HG02610 (cell line): Measurements from ENCODE around the gene MRM1.
"Not testable (repeated sequence)": the region's sequence is repeated elsewhere in the genome, so short reads cannot be mapped to it uniquely, and the experiment has no call there.

Experiments used
- ATAC-seq: cut with Tn5 transposase; IDR thresholded peaks from one replicate; pipeline ENCODE4 v1.9.1; 2021; ENCODE audit warnings: mild to moderate bottlenecking, moderate library complexity; ENCODE audit not compliant: unreplicated experiment

The MRM1 gene

DNA sequence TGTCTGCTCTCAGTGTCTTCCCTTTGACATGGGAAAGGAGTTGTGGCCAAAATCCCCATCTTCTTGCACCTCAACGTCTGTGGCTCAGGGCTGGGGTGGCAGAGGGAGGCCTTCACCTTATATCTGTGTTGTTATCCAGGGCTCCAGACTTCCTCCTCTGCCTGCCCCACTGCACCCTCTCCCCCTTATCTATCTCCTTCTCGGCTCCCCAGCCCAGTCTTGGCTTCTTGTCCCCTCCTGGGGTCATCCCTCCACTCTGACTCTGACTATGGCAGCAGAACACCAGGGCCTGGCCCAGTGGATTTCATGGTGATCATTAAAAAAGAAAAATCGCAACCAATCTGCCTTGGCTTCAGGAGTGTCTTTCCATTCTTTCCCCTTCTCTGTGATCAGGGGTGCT lies 918 bp upstream of the MRM1 start:
- ATAC-seq, result no peak

DNA sequence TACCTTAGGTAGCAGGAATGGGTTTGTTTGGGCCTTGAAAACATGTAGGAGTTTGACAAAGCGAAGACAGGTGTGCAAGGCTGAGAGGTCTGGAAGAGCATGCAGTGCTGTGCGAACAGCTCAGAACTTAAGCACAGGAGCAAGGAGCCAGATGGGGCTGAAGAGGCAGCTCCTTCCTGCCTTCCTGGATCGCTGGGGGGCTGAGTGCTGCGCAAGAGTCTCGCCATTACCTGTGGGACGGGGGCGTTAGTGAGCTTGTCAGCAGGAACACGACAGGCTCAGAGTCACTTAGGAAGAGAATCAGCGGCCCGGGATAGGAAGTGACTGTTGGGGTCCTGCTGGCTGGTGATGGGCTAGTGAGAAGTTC lies 464 bp upstream of the MRM1 start:
- no peak for ATAC-seq

- ATAC-seq, result peak; percentile 3
Measured at GRCh38 chr17:36602030-36602748, 806 bp downstream of the MRM1 start.

GRCh38 chr17:36602924-36603384 lies 1.6 kb downstream of the MRM1 start:
- no peak for ATAC-seq

- not testable (repeated sequence) for ATAC-seq
Measured at GRCh38 chr17:36605028-36605427, 3.6 kb downstream of the MRM1 start.

DNA sequence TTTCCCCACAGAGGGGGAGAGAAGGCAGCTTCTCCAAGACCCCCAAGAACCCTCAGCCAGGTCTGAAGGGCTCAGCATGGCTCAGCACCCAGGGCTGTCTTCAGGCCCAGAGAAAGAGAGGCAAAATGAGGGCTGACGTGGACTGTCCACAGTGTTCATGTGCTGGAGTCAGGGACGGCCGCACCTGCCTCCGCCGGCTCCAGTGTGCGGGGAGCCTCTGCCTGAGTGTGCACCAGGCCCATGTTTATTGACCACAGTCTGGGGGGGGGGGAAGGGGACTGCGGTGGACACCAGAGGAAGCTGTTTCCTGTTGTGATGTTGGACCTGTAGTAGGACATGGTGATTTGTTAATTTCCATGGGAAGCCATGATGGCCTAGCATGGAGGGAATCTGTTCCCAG lies 6.9 kb downstream of the MRM1 start:
- no peak for ATAC-seq

GRCh38 chr17:36608794-36609497 lies 7.6 kb downstream of the MRM1 start:
- ATAC-seq, result no peak

- no peak for ATAC-seq
Measured at GRCh38 chr17:36609498-36609862, 8.1 kb downstream of the MRM1 start.

- no peak for ATAC-seq
Measured at GRCh38 chr17:36610474-36610873, 9.1 kb downstream of the MRM1 start.

- ATAC-seq, result no peak
Measured at GRCh38 chr17:36611345-36612072, 10.1 kb downstream of the MRM1 start.

DNA sequence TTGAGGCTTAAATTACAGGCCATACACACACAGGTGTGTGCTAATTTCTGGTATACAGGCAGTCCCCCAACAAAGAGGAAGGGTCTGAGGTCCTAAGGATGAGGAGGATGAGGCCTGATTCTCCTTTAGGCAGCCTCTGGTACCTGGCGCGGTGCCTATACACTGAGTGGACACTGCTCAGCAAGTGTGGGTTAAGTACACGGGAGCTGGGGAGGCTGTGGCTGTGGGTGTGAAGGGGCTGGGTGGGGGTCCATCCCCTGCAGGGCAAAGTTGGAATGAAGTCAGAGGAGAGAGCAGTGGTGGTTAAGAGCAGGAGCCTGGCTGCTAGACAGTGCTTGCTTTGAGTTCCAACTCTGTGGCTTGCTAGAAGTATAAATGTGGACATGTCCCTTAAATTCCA lies 10.9 kb downstream of the MRM1 start:
- no peak for ATAC-seq

GRCh38 chr17:36613155-36613554 lies 11.8 kb downstream of the MRM1 start:
- no peak for ATAC-seq

DNA sequence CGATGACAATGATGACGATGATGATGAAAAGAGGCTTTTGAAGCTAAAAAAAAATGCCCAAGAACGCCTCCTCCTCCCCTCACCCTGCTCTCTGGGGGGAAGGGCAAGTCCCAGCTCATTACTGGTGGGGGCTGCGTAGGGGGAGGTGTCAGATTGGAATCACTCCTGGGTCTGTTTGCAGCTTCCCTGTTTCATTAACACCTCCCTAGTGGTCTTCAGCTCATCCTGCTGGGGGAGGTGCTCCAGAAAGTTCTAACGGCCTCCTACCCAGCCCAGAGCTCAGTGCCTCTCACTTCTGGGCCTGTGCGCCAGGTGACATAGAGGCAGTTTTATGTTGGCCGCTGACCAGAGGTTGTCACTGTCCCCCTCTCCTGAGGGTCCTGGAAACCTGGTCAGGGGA lies 12.7 kb downstream of the MRM1 start:
- ATAC-seq, result no peak

DNA sequence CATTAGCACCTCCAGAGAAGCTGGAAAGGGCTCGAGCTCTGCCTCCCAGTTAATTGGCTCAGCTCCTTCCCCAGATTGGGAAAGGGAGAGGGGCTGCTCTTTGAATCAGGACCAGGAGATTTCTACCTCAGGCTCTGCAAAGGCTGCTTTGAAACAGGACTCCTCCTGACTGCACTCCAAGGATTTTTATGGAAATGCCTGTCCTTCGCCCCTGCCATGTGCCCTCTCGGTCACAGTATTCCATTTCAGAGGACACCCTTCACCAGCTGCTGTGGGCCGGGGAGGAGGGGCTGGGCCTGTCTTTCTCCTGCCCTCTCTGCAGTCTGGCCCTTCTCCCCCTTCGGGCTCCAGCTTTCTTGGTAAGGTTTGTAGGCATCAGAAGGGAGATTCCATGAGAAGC lies 13.6 kb downstream of the MRM1 start:
- no peak for ATAC-seq

DNA sequence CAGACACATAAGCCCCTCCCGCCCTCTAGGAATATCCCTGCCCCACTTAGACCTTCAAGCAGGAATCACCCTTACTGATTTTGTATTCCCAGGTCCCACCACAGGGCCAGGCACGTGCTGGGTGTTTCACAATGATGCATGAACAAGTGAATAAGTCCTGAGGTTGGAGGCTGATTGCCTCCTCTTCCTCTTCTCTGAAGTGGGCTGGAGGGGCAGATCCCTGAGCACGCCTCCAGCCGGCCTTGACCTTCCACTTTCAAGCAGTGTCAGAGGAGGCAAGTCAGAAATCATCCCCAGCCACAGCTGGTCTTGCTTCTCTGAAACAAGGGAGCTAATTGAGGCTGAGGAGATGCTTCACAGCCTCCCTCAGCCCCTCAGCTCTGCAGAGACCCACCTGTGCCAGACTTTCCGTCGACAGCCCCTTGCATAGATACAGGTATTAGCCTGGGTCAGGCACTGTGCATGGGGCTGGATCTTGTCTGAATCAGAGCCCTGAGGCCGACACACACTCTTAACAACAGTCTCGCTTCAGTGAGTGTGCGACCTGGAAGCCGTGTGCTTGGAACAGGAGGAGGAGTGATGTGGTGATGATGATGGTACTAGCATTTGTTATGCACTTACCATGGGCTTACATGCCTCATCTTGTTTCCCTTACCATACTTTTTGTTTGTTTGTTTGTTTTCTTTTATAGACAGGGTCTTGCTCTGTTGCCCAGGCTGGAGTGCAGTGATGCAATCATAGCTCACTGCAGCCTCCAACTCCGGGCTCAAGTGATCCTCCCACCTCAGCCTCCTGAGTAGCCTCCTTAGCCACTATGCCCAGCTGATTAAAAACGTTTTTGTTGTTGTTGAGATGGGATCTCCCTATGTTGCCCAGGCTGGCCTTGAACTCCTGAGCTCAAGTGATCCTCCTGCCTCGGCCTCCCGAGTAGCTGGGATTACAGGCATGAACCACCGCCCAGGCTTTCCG lies 15.0 kb downstream of the MRM1 start:
- ATAC-seq, result no peak

DNA sequence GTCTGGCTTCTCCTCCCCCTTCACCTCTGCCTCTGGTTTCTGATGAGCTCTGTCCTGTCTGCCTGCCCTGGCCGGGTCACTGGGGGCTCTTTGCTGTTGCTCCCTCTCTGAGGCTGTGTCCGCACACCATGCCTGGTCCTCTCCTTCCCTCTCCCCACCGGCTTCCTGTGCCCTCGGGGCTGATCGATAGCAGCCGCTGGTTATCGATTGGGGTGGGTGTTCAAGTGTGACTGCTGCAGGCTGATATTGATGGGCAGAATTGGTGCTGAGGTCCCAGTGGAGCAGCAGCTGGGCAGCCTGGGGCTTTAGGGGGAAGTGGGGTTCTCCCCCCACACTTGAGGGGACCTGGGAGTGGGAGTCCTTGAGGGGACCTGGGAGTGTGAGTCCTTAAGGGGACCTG lies 16.4 kb downstream of the MRM1 start:
- no peak for ATAC-seq

GRCh38 chr17:36623281-36623680 lies 21.9 kb downstream of the MRM1 start:
- ATAC-seq, result no peak

DNA sequence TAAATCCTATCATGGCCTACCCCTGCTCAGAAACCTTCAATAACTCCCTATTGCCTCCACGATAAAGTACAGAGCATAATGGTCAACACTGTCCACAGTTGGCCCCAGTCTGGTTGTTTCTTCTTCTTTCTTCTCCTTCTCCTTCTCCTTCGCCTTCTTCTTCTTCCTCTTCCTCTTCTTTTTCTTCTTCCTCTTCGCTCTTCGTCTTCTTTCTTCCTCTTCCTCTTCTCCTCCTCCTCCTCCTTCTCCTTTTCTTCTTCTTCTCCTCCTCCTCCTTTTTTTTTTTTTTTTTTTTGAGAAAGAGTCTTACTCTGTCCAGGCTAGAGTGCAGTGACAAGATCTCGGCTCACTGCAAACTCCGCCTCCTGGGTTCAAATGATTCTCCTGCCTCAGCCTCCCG lies 23.8 kb downstream of the MRM1 start:
- ATAC-seq, result no peak

DNA sequence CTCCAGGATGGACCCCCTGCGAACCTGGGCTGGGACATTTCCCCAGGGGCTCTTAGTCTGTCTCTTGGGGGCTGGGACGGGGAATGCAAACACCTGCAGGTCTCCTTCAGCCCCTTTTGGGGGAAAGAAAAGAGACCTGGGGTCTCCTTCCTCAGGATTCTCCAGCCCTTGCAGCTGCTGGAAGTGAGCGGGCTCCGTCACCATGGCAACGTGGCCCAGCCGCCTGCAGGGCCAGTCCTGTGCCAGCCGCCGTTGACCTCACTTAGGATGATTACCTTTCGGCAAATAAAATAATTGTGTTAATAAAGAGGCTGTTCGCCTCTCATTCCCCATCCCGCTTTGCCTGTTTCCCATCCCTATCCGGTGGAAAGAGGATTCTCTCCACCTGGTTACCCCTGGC lies 25.7 kb downstream of the MRM1 start:
- no peak for ATAC-seq

DNA sequence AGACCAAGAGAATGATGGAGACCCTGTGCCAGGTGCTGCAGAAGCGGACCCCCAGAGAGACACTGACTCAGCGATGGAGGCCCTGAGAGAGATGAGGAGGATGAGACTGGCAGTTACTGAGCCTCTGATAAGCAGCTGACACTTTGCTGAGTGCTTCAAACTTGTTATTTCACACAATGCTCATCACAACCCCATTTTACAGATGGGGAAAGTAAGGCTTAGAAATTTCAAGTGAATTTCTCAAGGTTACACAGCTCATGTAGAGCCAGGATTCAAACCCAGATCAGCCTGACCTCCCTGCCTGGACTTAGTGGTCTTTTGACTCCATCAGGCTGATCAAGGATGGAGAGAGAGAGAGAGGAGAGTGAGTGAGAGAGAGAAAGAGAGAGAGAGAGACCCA lies 27.2 kb downstream of the MRM1 start:
- ATAC-seq, result no peak
